Measurements from ENCODE around the gene SLC22A7. TPM values are rescaled to one million over a fixed set of nuclear protein-coding genes. Genes with fewer than 3 reads are reported as not detected.

Gene SLC22A7
- total RNA-seq, 2 donors from 2014 or later: not detected

DNA sequence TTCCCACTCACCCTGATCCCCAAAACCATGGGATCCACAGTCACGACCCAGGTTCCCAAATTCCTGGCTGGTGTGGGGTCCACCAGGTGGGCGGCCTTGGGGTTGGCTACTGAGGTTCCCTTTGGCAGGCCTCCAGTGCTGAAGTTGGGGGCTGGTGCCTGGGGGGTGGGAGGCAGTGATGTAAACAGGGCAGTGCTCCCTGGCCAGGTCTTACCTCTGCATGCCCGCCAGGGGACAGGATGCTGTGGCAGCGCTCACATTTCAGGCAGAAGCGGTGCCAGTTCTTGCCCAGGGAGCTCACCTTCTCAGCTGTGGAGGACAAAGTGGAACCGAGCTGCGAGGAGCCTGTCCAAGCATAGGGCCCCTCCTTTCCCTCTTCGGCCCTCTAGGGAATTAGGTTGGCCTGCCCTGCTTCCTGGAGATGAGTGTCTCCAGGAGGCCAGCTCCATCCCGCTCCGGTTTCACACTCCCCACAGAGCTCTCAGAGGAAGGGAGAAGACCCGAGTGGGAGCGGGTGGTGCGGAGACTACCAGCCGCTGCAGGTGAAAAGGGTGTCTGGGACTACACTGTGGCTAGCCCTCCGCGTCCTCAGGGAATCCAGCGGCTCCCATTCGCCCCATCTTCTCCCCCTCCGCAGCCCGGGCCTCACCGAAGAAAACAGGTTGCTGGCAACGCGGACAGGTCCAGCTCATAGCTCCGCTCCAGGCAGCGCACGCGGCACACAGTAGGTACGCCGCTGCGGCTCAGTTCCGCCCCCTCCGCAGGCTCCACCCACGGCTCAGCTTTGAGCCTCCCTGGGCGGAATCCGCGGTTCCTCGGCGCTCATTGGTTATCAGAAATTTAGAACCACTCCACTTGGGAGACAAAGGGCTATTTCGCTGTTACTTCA, 10.3 kb downstream of the SLC22A7 start, which contains the start of gene CRIP3:
TSS of gene CRIP3 (minus strand) at position 726 of the 889 bp plus-strand sequence. CDS start at position 692, 34 bp downstream.
- DNase-seq: peak; percentile 93
- Histone ChIP-seq H3K27me3 (ENCODE audit: control insufficient read depth, insufficient read depth, low read length, poor library complexity, severe bottlenecking) (peaks cover 13% of the 10 kb centered on the region), H3K27ac (ENCODE audit: low read depth, low read length) (no peak within 1 kb of the TSS), H3K9ac (ENCODE audit: extremely low read depth, low read length, poor library complexity, severe bottlenecking) (no peak within 1 kb of the TSS), H3K9me3 (ENCODE audit: control insufficient read depth, low read length) (no peaks in the 10 kb centered on the region), H3K4me3 (ENCODE audit: low read length) (peak within 1 kb of the TSS; percentile 77), H3K4me1 (ENCODE audit: control insufficient read depth, insufficient read depth, low read length) (no peaks in the 10 kb centered on the region), H3K36me3 (ENCODE audit: control insufficient read depth, insufficient read depth, low read length) (no peaks in the 10 kb centered on the region)
- H3K27me3 Mint-ChIP-seq (ENCODE audit: insufficient read depth): peaks cover 9% of the 10 kb centered on the region
- TF ChIP-seq, protein P1, sequence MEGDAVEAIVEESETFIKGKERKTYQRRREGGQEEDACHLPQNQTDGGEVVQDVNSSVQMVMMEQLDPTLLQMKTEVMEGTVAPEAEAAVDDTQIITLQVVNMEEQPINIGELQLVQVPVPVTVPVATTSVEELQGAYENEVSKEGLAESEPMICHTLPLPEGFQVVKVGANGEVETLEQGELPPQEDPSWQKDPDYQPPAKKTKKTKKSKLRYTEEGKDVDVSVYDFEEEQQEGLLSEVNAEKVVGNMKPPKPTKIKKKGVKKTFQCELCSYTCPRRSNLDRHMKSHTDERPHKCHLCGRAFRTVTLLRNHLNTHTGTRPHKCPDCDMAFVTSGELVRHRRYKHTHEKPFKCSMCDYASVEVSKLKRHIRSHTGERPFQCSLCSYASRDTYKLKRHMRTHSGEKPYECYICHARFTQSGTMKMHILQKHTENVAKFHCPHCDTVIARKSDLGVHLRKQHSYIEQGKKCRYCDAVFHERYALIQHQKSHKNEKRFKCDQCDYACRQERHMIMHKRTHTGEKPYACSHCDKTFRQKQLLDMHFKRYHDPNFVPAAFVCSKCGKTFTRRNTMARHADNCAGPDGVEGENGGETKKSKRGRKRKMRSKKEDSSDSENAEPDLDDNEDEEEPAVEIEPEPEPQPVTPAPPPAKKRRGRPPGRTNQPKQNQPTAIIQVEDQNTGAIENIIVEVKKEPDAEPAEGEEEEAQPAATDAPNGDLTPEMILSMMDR (conservative IDR thresholded peaks at IDR 0.05): peak; percentile 68
- peaks cover 4% of the 10 kb centered on the region for H3K4me1 Mint-ChIP-seq
- peak within 1 kb of the TSS; percentile 63 for H3K4me3 Mint-ChIP-seq
- H3K36me3 Mint-ChIP-seq (ENCODE audit: low read depth): no peaks in the 10 kb centered on the region
- peak within 1 kb of the TSS; percentile 78 for H3K27ac Mint-ChIP-seq
- WGBS, 2 experiments (ENCODE audit: insufficient coverage in 1 of 2, insufficient read length in 1 of 2): 12 to 17% methylated on average over 5 to 39 of the region's 39 CpGs
- H3K9me3 Mint-ChIP-seq: no peaks in the 10 kb centered on the region

- no peak overlapping the region for H3K27ac ChIP-seq (ENCODE audit: low read depth, low read length)
- H3K27me3 Mint-ChIP-seq (ENCODE audit: insufficient read depth): peaks cover 9% of the 10 kb centered on the region
- H3K4me1 Mint-ChIP-seq: peaks cover 7% of the 10 kb centered on the region
- no peak for DNase-seq
- H3K4me1 ChIP-seq (ENCODE audit: control insufficient read depth, insufficient read depth, low read length): no peaks in the 10 kb centered on the region
- TF ChIP-seq, protein P1 (conservative IDR thresholded peaks at IDR 0.05): no peak
- WGBS, 2 experiments (ENCODE audit: insufficient coverage in 1 of 2, insufficient read length in 1 of 2): 41 to 53% methylated on average over 7 to 9 of the region's 9 CpGs
- no peak overlapping the region for H3K9ac ChIP-seq (ENCODE audit: extremely low read depth, low read length, poor library complexity, severe bottlenecking)
- H3K36me3 Mint-ChIP-seq (ENCODE audit: low read depth): no peaks in the 10 kb centered on the region
- peak overlapping the region; percentile 77 for H3K4me3 ChIP-seq (ENCODE audit: low read length)
- H3K9me3 Mint-ChIP-seq: no peaks in the 10 kb centered on the region
- peaks cover 13% of the 10 kb centered on the region for H3K27me3 ChIP-seq (ENCODE audit: control insufficient read depth, insufficient read depth, low read length, poor library complexity, severe bottlenecking)
- H3K36me3 ChIP-seq (ENCODE audit: control insufficient read depth, insufficient read depth, low read length): no peaks in the 10 kb centered on the region
- H3K9me3 ChIP-seq (ENCODE audit: control insufficient read depth, low read length): no peaks in the 10 kb centered on the region
- peak overlapping the region; percentile 78 for H3K27ac Mint-ChIP-seq
- H3K4me3 Mint-ChIP-seq: peak overlapping the region; percentile 63
These were observed 11.0 kb downstream of the SLC22A7 start for GRCh38 chr6:43308990-43309477.

GRCh38 chr6:43310134-43310533, 12.1 kb downstream of the SLC22A7 start:
- H3K27ac ChIP-seq (ENCODE audit: low read depth, low read length): no peak overlapping the region
- no peaks in the 10 kb centered on the region for H3K4me1 ChIP-seq (ENCODE audit: control insufficient read depth, insufficient read depth, low read length)
- DNase-seq: no peak
- peaks cover 10% of the 10 kb centered on the region for H3K4me1 Mint-ChIP-seq
- TF ChIP-seq, protein P1 (conservative IDR thresholded peaks at IDR 0.05): no peak
- peaks cover 13% of the 10 kb centered on the region for H3K27me3 ChIP-seq (ENCODE audit: control insufficient read depth, insufficient read depth, low read length, poor library complexity, severe bottlenecking)
- no peak overlapping the region for H3K27ac Mint-ChIP-seq
- WGBS, 2 experiments (ENCODE audit: insufficient coverage in 1 of 2, insufficient read length in 1 of 2): 96 to 100% methylated on average over 1 to 2 of the region's 2 CpGs
- no peaks in the 10 kb centered on the region for H3K9me3 ChIP-seq (ENCODE audit: control insufficient read depth, low read length)
- H3K9me3 Mint-ChIP-seq: no peaks in the 10 kb centered on the region
- H3K36me3 ChIP-seq (ENCODE audit: control insufficient read depth, insufficient read depth, low read length): no peaks in the 10 kb centered on the region
- H3K4me3 Mint-ChIP-seq: no peak overlapping the region
- H3K4me3 ChIP-seq (ENCODE audit: low read length): no peak overlapping the region
- H3K36me3 Mint-ChIP-seq (ENCODE audit: low read depth): no peaks in the 10 kb centered on the region
- no peak overlapping the region for H3K9ac ChIP-seq (ENCODE audit: extremely low read depth, low read length, poor library complexity, severe bottlenecking)
- H3K27me3 Mint-ChIP-seq (ENCODE audit: insufficient read depth): peaks cover 9% of the 10 kb centered on the region

Data from endodermal cell (in vitro differentiated cells).